Spleen (tissue), 7 donors: ENCODE measurements around the gene HCK.

Experiments
- POLR2A ChIP-seq, 3 donors: fragments of 450-650 bp; IDR thresholded peaks; one replicate each; pipeline ENCODE4 v1.5.1; 2017; ENCODE audit warnings: antibody characterized with exemption in 3 of 3, mild to moderate bottlenecking in 1 of 3
- POLR2AphosphoS5 ChIP-seq, 3 donors: sonication (generic); formaldehyde crosslinking; IDR thresholded peaks; one replicate each; pipeline ENCODE4 v1.5.1; 2017; ENCODE audit warnings: antibody characterized with exemption in 3 of 3
- TF ChIP-seq, protein P1 (sequence below), 11 experiments: fragments of 200-600 bp in 7 of 11; fragments of 450-650 bp in 4 of 11; sonication (generic) in 4 of 11; IDR thresholded peaks in 8 of 11; conservative IDR thresholded peaks in 3 of 11; 1 replicate in 7 of 11; 2 replicates in 4 of 11; pipeline versions ENCODE4 v1.4.0 to v1.8.0; 2016 to 2021; ENCODE audit warnings: antibody characterized with exemption in 11 of 11, inconsistent platforms in 4 of 11, mild to moderate bottlenecking in 1 of 11
- donor health status: DM: no; HTN: no; CAD: no; lungs with moderate emphysema.
- donor health status: DM: no; HTN: no; CAD: no.
- donor health status: DM: no; HTN: no; CAD: no.

DNA sequence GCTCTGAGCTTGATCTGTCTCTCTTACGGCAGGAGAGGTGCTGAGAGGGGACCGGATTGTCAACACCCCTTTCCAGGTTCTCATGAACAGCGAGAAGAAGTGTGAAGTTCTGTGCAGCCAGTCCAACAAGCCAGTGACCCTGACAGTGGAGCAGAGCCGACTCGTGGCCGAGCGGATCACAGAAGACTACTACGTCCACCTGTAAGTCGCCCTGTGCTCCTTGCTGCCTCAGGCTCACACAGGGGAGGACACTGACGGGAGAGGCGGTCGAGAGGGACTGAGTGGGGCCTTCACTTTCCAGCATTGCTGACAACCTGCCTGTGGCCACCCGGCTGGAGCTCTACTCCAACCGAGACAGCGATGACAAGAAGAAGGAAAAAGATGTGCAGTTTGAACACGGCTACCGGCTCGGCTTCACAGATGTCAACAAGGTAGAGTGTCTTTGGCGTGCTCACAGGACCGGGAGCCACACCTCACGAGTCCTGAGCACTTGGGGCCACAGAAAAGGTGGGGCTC, 89.5 kb downstream of the HCK start:
- TF ChIP-seq, protein P1, sequence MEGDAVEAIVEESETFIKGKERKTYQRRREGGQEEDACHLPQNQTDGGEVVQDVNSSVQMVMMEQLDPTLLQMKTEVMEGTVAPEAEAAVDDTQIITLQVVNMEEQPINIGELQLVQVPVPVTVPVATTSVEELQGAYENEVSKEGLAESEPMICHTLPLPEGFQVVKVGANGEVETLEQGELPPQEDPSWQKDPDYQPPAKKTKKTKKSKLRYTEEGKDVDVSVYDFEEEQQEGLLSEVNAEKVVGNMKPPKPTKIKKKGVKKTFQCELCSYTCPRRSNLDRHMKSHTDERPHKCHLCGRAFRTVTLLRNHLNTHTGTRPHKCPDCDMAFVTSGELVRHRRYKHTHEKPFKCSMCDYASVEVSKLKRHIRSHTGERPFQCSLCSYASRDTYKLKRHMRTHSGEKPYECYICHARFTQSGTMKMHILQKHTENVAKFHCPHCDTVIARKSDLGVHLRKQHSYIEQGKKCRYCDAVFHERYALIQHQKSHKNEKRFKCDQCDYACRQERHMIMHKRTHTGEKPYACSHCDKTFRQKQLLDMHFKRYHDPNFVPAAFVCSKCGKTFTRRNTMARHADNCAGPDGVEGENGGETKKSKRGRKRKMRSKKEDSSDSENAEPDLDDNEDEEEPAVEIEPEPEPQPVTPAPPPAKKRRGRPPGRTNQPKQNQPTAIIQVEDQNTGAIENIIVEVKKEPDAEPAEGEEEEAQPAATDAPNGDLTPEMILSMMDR (IDR thresholded peaks at IDR 0.05 in 8 of 11, conservative IDR thresholded peaks at IDR 0.05 in 3 of 11) = no peak
- TF ChIP-seq POLR2A (IDR thresholded peaks at IDR 0.05) (no peak), POLR2AphosphoS5 (IDR thresholded peaks at IDR 0.05) (peak in 1 of 3 donors; percentile 16)
